HuH-7 (cell line): ENCODE measurements around the gene UBE3C.

Experiments
- DNase-seq: peaks from one replicate; pipeline ENCODE4 v3.0.0; 2011; ENCODE audit warnings: low spot score

The UBE3C gene

GRCh38 chr7:157177983-157178381 lies 39.3 kb downstream of the UBE3C start:
- no peak for DNase-seq

DNA sequence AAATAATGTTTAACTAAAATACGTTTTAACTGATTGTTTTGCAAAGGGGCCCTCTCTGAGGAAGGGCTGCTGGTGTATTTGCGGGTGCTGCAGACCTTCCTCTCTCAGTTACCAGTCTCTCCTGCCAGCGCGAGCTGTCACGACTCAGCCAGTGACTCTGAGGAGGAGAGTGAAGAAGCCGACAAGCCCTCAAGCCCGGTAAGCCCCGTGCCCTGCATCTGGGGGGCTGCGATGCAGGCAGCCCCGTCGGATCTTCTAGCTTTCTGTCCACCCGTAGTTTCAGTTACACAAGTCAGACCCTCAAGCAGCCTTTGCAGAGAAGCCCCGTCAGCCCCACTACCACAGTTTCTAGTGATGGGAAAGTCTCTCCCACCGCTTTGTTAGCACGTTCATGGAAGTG lies 45.1 kb downstream of the UBE3C start:
- no peak for DNase-seq

- DNase-seq, result no peak
Observed at GRCh38 chr7:157188091-157188665, 49.5 kb downstream of the UBE3C start.

DNA sequence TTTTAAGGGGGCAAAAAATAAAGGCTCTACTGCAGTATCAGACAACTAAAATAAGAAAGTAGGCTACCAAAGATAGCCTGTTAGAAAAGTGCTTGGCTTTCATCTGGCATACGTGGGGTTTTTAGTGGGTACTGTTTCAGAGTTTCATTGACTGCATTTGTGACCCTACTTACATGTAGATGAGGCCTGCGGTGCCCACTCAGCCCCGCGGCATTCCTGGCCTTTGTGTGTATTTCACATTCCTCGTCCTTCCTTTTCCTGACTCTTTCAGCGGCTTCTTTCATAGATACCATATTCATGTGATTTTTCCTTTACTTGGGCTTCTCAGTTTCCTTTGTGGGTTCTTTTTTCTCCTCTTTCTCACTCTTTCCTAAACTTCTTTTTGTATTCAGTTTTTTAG lies 50.7 kb downstream of the UBE3C start:
- DNase-seq, result no peak

DNA sequence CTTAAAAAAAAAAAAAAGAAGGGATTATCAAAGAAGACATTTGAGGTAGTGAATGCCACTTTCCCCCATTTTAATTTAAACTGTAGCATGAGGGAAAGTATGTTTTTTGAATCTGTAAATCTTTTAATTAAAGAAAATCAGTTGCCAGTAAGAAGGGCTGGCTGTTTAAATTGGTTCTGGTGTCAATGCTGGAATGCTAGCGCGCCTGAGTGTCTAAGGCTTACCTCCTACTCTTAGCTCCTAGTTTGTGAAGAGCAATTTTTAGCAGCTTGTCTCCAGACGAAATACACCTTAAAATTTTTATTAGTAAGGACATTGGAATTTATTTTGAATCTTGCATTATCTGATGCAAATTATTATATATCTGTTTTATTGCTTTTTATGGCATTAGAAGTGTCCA lies 54.1 kb downstream of the UBE3C start:
- DNase-seq, result no peak

- peak; percentile 13 for DNase-seq
Observed at GRCh38 chr7:157193274-157193673, 54.5 kb downstream of the UBE3C start.

DNA sequence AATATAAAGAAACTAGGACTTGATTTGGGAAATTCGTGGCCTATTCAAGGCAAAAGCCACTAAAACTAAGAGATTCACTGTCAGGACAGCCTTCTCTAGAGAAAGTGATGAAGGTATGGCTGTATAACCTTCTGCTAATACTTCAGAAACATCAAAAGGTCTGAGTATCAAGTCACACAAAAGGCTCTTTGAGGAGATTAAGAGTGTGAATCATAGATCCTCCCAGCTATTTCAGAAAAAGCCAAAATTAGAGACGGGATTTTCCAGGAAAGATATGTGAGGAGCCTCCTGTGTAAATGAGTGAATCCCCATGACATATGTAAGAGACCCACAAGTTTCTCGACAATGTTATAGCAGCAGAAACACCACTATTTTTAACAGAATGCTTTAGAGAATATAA lies 56.2 kb downstream of the UBE3C start:
- DNase-seq, result no peak

DNA sequence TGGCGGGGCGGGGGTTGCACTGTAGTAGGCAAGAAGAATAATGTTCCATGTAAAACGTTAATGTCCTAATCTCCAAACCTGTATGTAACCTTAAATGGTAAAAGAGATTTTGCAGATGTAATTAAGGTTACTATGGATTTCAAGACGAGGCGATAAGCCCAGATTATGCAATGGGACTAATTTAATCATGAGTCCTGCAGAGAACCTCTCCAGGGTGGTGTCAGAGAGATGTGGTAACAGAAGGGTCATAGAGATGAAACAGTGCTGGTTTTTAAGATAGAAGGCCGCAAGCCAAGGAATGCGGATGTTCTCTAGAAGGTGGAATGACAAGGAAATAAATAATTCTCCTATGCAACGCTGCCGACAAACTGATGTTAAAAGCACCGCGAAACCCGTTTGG lies 57.1 kb downstream of the UBE3C start:
- DNase-seq, result no peak

DNA sequence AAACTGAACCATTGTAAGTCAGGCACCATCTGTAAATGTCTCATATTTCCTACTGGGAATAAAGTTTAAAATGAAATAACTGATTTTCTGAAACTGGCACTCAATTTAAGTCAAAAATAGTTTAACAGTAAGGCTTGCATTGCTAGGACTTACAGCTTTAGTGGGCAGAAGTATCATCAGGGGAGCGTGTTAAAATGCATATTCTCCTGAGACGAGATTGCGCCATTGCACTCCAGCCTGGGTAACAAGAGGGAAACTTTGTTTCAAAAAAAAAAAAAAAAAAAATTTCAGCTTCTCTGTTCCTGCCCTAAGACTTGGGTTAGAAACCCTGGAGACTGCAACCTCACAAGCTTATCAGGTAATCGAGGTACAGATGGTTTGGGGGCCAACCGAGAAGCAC lies 65.4 kb downstream of the UBE3C start:
- DNase-seq, result no peak

- no peak for DNase-seq
Observed at GRCh38 chr7:157205438-157205837, 66.7 kb downstream of the UBE3C start.

DNA sequence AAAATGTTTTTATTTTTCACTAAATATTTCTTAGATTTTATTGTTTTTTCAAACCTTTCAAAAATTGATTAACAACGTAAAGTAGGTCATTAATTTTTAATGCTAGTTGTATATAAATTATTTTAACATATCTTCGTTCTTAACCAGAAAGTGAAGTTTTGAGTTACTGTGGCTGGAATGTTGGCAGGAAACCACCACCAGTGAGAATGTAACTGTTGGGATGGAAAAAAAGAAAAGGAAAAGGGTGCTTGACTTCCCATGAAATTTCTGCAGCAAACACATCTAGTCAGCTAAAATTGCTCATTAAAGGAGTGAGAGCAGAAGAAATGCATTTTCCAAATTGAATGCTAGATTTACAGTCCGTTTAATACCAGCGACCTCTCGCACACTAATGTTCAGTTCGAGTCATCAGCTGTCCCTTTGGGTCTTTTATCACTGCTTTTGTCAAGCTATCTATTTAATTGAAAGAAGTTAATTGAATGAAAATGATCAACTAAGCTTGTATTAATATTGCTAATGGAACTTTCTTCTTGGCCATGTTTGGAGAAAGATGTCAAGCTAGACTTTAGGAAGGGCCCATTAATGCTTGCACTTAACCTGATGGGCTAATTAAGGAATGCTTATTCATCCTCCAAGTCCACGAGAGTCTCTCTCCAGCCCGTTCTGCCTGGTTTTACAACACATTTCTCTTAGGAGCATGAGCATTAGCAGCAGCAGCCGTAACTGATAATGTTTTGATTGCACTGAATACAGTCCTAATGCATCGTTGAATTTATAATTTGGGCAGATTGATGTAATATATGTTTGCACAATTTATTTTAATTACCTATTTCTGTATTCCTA lies 70.1 kb downstream of the UBE3C start:
- DNase-seq, result no peak

- DNase-seq, result no peak
Observed at GRCh38 chr7:157210682-157211081, 72.0 kb downstream of the UBE3C start.

DNA sequence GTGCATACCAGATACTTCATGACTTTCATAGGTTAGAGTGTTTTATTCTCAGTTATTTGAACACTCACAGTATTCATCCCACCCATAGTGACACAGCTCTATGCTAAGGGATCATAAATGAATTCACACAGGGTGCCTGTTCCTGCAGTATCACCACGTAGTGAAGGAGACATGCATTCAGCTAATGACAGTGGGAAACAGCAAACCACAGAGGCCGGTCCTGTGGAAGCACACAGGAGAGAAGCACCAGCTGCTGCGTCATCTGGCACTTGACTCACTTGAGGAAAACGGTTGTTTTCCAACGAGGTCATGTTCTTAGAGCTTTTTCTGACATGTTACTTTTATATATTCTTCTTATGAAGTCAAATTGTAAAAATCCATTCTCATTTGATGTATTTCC lies 73.0 kb downstream of the UBE3C start:
- DNase-seq, result no peak

DNA sequence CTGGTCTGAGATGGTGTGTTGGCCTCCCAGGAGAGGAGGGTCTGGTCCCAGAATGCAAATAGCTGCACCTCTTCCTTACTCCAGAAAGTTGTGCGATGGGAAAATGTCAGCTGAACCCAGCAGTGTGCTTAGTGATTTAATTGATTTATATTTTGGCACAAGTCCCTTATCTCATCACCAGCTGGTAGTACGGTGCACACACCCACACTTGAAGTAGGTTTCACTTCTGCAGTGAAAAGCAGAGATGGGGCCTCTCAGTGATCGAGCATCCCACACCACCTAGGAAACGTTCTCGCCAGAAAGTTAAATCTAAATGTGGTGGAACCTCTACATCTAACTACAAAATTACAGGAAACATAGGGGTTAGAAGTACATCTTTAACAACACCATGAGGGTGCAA lies 80.4 kb downstream of the UBE3C start:
- no peak for DNase-seq

DNA sequence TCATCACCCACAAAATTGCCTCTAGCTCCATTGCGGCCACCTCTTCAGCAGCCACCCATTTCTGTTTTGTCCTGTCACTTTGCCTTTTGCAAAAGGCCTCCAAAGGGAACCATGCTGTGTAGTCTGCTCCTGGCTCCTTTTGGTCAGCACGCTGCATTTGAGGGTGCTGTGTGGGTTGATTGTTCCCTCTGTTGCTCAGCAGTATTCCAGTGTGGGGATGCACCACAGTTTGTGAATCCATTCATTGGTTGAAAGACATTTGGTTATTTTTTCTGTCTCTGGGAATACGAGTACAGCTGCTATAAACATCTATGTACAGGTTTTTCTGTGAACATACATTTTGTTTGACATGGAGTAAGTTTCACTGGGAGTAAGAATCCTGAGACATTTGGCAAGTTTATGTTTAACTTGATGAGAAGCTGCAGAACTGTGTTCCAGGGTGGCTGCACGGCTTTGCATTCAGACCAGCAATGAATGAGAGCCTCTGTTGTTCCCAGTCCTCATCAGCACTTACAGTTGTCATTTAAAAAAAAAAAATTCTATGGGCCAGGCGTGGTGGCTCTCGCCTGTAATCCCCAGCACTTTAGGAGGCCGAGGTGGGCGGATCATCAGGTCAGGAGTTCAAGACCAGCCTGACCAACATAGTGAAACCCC lies 82.3 kb downstream of the UBE3C start:
- DNase-seq, result no peak

DNA sequence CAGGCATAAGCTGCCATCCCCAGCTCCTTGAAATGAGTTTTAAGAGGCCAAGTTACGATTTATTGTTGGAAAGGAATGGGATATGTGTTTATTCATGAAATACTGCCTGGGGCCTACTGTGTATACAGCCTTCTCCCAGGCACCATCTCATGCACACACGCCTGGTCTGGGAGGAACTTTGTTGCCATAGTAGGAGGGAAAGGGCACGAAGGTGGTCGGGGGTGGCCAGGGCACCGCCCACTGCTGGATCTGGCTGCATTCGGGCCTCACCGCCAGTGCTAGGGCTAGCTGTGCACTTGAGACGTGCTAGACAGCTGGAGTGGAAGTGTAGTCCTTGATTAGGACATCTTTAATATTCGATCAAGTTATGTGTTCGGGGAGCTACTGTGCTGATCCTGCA lies 84.0 kb downstream of the UBE3C start:
- DNase-seq, result no peak

- no peak for DNase-seq
Observed at GRCh38 chr7:157224627-157225026, 85.9 kb downstream of the UBE3C start.

- peak; percentile 46 for DNase-seq
Observed at GRCh38 chr7:157228864-157229422, 90.2 kb downstream of the UBE3C start.

- DNase-seq, result no peak
Observed at GRCh38 chr7:157233677-157234076, 95.0 kb downstream of the UBE3C start.

DNA sequence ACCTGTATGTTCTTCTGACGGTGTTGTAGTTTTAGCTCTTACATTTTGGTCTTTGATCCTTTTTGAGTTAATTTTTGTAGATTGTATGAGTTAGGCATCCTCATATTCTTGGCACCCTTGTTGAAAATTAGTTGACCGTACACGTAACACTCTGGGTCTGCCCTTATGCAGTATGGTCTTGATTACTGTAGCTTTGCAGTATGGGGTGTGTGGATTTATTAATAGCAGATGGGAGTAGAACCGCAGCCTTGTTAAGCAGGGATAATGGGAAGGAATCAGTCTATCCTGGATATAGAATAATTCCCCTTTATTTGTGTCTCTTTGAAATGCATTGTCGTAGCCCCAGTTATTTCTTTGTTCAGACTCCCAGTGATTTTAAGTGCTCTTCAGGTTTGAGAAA lies 95.5 kb downstream of the UBE3C start:
- no peak for DNase-seq

DNA sequence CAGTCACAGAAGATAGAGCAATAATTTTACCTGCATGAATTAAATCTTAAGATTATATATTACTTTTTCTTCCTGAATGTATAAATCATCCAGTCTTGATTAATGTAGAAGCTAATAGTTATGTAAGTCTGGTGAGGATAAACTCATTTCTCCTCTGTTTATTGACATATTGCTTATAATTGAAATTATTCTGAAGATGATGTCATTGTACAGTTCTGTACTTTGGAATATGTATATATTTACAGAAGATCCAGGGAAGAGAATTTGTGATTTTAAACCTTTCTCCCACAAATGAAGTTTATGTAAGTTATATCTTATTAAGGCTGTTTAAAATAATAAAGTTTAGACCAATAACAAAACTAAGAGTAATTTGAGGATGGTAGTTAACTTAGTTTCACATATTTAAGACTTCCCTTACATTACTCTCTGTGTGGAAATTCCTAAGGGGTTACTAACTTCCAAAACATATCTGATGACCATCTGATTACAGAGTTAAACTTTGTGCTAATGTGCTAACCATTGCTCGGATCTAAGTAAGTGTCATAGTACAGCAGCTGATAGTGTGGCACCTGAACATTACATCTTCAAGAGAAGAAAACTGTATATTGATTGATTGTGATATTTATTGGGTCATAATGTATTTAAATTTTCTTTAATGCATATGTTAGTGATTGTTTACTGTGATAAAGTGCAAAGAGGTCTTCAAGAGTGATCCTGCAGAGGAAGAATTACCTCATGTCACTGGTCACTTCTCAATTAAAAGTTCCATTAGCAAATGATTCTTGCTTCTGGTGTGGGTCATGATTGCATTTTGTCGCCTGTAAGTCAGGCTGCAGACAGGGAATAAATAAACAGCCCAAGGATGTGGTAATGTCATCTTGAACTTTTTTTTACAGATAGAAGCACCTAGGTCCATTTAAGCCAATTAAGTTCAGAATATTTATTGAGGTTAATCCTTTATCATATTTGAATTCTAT lies 96.9 kb downstream of the UBE3C start:
- DNase-seq, result no peak

DNA sequence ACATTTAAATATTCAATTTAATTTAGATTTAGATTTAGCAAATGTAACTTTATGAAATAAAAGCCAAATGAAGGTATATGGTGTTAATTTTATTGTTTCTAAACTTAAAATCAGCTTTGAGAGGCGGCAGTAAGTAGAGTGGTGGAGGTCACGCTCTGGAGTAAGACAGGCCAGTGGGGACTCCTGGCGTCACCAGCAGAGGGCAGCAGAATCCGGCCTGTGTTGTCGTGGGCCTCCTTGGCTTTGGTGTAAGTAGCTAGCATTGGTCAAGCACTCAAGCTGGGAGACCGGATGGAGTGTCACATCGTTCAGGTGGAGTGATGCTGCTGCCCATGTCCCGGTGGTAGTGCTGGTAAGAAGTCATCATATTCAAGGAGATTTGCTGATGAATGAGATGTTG lies 99.4 kb downstream of the UBE3C start:
- DNase-seq, result peak; percentile 28
